Activated CD4-positive, alpha-beta T cell treated with anti-CD3 and anti-CD28 coated beads, Interleukin-2, amount 50 U/mL, for 1 hour (primary cell): ENCODE results near the gene MARCHF5.
"Not testable (repeated sequence)": the region's sequence is repeated elsewhere in the genome, so short reads cannot be mapped to it uniquely, and the experiment has no call there.

Experiments
- DNase-seq: peaks from one replicate; pipeline ENCODE4 v3.0.0-alpha.2; 2020

Gene MARCHF5

GRCh38 chr10:92393173-92393572 is 102.2 kb downstream of the MARCHF5 start:
- not testable (repeated sequence) for DNase-seq

- DNase-seq = no peak
Observed at GRCh38 chr10:92395271-92395670, 104.3 kb downstream of the MARCHF5 start.

- not testable (repeated sequence) for DNase-seq
Observed at GRCh38 chr10:92402234-92402633, 111.3 kb downstream of the MARCHF5 start.
